SK-N-SH (cell line): ENCODE measurements around the gene CORO6.

Experiments
- CTCF ChIP-seq: fragments of 200-600 bp; sonication (generic); IDR thresholded peaks from 2 replicates; pipeline ENCODE4 v1.6.1; 2017; ENCODE audit warnings: antibody characterized with exemption, mild to moderate bottlenecking, moderate library complexity
- MEF2A ChIP-seq: IDR thresholded peaks from 2 replicates; pipeline ENCODE4 v1.4.0; 2012; ENCODE audit warnings: low read depth, borderline replicate concordance
- SMC3 ChIP-seq: IDR thresholded peaks from 2 replicates; pipeline ENCODE4 v1.6.1; 2012; ENCODE audit warnings: low read depth, low read length, improper control_type of control experiment
- USF1 ChIP-seq: IDR thresholded peaks from 2 replicates; pipeline ENCODE4 v1.4.0; 2012; ENCODE audit warnings: low read depth, borderline replicate concordance
- TF ChIP-seq, protein P1 (sequence below): IDR thresholded peaks from 2 replicates; pipeline ENCODE4 v1.6.1; 2012; ENCODE audit warnings: mild to moderate bottlenecking, low read depth, low read length, moderate library complexity

DNA sequence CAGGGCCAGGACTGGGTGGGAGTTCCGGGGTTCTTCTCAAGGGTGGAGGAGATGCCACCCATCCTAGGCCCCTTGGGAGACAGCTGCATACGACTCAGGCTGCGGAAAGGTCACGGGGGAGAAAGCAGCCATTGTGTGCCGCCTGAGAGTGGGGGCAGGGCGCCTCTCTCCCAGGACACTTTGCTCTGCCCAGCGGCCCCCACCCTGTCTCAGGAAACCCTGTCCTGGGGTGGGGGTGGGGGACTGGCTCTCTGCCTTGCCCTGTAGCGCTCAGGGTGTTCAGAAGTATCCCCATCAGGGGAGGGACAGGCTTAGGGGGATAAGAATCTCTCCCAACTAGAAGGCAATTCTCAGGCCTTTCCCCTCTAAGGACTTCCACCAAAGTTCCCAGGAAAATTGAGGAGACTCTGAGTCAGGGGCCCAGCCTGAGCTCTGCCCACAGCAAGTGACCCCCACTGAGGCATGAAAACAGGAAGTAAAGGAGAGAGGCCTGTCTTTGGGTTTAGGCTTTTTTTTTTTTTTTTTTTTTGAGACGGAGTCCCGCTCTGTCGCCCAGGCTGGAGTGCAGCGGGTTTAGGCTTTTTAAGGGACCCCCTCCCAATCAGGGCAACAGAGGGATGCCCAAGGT, 38.1 kb downstream of the CORO6 start:
- no peak for TF ChIP-seq CTCF
- TF ChIP-seq, protein P1, sequence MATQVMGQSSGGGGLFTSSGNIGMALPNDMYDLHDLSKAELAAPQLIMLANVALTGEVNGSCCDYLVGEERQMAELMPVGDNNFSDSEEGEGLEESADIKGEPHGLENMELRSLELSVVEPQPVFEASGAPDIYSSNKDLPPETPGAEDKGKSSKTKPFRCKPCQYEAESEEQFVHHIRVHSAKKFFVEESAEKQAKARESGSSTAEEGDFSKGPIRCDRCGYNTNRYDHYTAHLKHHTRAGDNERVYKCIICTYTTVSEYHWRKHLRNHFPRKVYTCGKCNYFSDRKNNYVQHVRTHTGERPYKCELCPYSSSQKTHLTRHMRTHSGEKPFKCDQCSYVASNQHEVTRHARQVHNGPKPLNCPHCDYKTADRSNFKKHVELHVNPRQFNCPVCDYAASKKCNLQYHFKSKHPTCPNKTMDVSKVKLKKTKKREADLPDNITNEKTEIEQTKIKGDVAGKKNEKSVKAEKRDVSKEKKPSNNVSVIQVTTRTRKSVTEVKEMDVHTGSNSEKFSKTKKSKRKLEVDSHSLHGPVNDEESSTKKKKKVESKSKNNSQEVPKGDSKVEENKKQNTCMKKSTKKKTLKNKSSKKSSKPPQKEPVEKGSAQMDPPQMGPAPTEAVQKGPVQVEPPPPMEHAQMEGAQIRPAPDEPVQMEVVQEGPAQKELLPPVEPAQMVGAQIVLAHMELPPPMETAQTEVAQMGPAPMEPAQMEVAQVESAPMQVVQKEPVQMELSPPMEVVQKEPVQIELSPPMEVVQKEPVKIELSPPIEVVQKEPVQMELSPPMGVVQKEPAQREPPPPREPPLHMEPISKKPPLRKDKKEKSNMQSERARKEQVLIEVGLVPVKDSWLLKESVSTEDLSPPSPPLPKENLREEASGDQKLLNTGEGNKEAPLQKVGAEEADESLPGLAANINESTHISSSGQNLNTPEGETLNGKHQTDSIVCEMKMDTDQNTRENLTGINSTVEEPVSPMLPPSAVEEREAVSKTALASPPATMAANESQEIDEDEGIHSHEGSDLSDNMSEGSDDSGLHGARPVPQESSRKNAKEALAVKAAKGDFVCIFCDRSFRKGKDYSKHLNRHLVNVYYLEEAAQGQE = no peak
- TF ChIP-seq MEF2A = no peak
- no peak for TF ChIP-seq SMC3
- TF ChIP-seq USF1 = no peak
